Ovary (tissue), 3 donors: ENCODE results near the gene SMTNL2.

ENCODE experiments used
- CTCF ChIP-seq, 3 donors: fragments of 450-650 bp in 2 of 3; fragments of 200-600 bp in 1 of 3; IDR thresholded peaks; one replicate each; pipeline versions ENCODE4 v1.5.1 to v1.8.0; 2016 to 2022; ENCODE audit warnings: antibody characterized with exemption in 3 of 3, mild to moderate bottlenecking in 1 of 3
- EP300 ChIP-seq: sonication (generic); formaldehyde crosslinking; IDR thresholded peaks from one replicate; pipeline ENCODE4 v1.6.1; 2017; ENCODE audit warnings: antibody characterized with exemption
- POLR2A ChIP-seq: fragments of 450-650 bp; IDR thresholded peaks from one replicate; pipeline ENCODE4 v1.6.1; 2017; ENCODE audit warnings: antibody characterized with exemption, mild to moderate bottlenecking, moderate library complexity
- donor health status: DM: no; HTN: no; CAD: no.

- no peak for TF ChIP-seq POLR2A
- no peak for TF ChIP-seq CTCF (IDR thresholded peaks at IDR 0.05)
- no peak for TF ChIP-seq EP300
Observed at GRCh38 chr17:4604111-4604644, 19.8 kb downstream of the SMTNL2 start.
